ENCODE measurements around the gene PHIP.

Gene PHIP

DNA sequence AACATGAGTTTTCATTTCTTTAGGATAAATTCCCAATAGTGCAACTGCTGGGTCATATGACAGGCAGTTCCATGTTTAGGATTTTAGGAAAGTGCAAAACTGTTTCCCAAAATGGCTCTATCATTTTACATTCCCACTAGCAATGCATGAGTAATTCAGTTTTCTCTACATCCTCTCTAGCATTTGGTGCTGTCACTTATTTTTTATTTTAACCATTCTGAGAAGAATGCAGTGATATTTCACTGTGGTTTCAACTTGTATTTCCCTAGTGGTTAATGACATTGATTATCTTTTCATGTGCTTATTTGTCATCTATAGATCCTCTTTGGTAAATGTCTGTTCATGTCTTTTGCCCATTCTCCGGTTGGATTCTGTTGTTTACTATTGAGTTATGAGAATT lies 82.7 kb downstream of the PHIP start:
- TF ChIP-seq, protein P1, sequence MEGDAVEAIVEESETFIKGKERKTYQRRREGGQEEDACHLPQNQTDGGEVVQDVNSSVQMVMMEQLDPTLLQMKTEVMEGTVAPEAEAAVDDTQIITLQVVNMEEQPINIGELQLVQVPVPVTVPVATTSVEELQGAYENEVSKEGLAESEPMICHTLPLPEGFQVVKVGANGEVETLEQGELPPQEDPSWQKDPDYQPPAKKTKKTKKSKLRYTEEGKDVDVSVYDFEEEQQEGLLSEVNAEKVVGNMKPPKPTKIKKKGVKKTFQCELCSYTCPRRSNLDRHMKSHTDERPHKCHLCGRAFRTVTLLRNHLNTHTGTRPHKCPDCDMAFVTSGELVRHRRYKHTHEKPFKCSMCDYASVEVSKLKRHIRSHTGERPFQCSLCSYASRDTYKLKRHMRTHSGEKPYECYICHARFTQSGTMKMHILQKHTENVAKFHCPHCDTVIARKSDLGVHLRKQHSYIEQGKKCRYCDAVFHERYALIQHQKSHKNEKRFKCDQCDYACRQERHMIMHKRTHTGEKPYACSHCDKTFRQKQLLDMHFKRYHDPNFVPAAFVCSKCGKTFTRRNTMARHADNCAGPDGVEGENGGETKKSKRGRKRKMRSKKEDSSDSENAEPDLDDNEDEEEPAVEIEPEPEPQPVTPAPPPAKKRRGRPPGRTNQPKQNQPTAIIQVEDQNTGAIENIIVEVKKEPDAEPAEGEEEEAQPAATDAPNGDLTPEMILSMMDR (IDR thresholded peaks at IDR 0.05; ENCODE audit: low read depth, low read length), result no peak
- no peak overlapping the region for H3K4me3 ChIP-seq (ENCODE audit: low read depth, low read length)
- in situ Hi-C loops (cut with HindIII; ENCODE audit: low sequenced_read_pairs), result no loop called here
- DNase-seq (ENCODE audit: low read depth, low spot score), result no peak

DNA sequence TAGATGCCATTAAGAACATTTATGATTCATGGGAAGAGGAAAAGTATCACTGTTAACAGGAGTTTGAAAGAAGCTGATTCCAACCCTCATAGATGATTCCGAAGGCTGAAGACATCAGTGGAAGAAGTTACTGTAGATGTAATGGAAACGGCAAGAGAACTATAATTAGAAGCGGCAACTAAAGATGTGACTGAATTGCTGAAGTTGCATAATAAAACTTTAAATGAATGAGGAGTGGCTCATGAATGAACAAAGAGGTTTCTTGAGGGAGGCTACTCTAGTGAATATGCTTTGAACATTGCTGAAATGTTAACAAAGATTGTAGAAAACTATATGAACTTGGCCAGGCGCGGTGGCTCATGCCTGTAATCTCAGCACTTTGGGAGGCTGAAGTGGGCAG lies 84.1 kb downstream of the PHIP start:
- in situ Hi-C loops (cut with HindIII; ENCODE audit: low sequenced_read_pairs), result no loop called here
- TF ChIP-seq, protein P1 (IDR thresholded peaks at IDR 0.05; ENCODE audit: low read depth, low read length), result no peak
- H3K4me3 ChIP-seq (ENCODE audit: low read depth, low read length), result no peak overlapping the region
- no peak for DNase-seq (ENCODE audit: low read depth, low spot score)

DNA sequence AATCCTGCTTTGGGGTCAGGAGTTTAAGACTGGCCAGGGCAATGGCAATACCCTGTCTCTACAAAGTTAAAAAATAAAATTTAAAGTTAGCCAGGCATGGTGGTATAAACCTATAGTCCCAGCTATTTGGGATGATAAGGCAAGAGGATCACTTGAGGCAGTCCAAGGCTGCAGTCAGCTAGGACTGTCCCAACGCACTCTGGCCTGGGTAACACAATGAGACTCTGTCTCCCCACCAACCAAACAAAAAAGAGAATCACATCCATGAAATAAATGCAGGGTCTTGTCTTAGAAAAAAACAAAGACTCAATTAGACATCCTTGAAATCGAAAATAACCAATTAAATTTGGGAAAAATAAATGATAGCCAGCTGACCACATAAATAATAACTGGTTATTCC lies 88.9 kb downstream of the PHIP start:
- no peak for DNase-seq (ENCODE audit: low read depth, low spot score)
- TF ChIP-seq, protein P1 (IDR thresholded peaks at IDR 0.05; ENCODE audit: low read depth, low read length), result no peak
- in situ Hi-C loops (cut with HindIII; ENCODE audit: low sequenced_read_pairs), result no loop called here
- H3K4me3 ChIP-seq (ENCODE audit: low read depth, low read length), result no peak overlapping the region

DNA sequence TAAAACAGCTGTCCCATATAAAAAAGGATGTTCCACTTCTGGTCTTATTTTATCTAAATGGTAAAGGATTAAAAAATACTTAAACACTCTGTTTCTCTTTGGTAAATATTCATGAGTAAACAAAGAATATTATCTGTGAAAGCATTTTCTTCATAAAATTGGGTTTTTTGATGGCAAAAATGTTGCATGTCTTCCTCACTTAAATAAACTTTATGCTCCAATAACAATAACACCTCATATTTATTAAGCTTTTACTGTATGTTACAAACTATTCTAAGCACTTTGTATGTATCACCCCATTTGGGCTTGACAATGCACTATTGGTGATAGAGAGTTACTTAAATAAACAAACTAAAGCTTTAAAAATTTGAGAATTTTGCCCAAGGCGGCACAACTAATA lies 91.9 kb downstream of the PHIP start:
- H3K4me3 ChIP-seq (ENCODE audit: low read depth, low read length), result no peak overlapping the region
- DNase-seq (ENCODE audit: low read depth, low spot score), result no peak
- TF ChIP-seq, protein P1 (IDR thresholded peaks at IDR 0.05; ENCODE audit: low read depth, low read length), result no peak
- in situ Hi-C loops (cut with HindIII; ENCODE audit: low sequenced_read_pairs), result no loop called here

DNA sequence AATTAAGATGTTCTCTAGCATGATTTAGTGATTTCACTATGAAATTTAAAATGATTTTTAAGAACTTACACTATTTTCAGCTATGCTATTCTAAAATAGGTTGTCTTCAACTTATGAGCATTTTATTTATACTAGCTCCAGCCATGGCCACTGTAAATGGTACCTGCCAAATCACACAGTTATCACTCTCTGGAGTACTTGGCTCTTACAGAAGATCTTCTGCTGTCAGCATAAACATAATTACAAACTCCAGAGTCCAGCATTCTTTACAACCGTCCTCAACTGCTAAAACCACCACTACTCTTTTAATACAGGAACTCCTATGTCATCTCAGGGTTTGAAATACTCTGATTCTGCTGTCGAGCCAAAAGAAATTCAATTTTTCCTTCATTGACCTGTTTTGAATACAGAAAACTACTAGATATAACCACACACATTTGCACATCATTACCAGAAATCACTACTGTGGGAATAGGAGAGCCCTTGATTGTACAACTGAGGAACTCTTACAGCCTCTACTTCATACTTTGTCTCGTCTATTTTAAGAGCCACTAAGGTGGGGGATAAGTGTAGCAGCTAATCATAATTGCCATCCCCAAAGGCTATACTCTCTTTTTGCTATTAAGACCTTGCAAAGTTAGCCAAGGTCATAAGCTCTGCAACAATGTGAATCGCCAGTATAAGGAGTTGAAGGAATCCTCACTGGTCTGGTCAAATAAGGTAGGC lies 93.7 kb downstream of the PHIP start:
- TF ChIP-seq, protein P1 (IDR thresholded peaks at IDR 0.05; ENCODE audit: low read depth, low read length), result no peak
- no peak for DNase-seq (ENCODE audit: low read depth, low spot score)
- H3K4me3 ChIP-seq (ENCODE audit: low read depth, low read length), result no peak overlapping the region
- in situ Hi-C loops (cut with HindIII; ENCODE audit: low sequenced_read_pairs), result no loop called here

DNA sequence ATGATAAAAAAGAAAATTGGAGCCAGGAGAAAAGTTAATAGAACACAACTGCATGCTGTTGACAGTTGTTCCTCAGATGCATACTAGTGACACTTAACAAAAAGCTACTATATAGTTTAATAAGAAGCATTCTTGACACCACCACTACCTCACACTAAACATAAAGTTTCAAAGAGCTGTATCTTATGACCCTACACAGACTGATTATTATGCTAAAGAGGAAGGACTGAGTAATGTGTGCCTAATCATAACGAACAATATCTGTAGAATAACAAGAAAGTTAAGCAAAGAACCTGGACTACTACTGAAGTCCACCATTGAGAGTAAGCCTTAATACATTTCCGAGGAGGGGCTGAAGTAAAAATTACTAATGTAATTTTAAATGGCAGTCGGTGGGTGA lies 110.9 kb downstream of the PHIP start:
- TF ChIP-seq, protein P1 (IDR thresholded peaks at IDR 0.05; ENCODE audit: low read depth, low read length), result no peak
- in situ Hi-C loops (cut with HindIII; ENCODE audit: low sequenced_read_pairs), result no loop called here
- no peak for DNase-seq (ENCODE audit: low read depth, low spot score)
- H3K4me3 ChIP-seq (ENCODE audit: low read depth, low read length), result no peak overlapping the region

All from astrocyte of the spinal cord (primary cell).